Smooth muscle cell of bladder (primary cell): ENCODE measurements around the gene SLC22A4. TPM values are rescaled to one million over a fixed set of nuclear protein-coding genes. Genes with fewer than 3 reads are reported as not detected.

Experiments
- total RNA-seq: library from RNA; depleted of rRNA; stranded (reverse); fragments of >200 nt; gene quantifications from 2 replicates; pipeline ENCODE4 v1.2.3, GENCODE V29; 2014

SLC22A4 gene
- 0.83 and 1.00 TPM in 2 replicates for total RNA-seq

DNA sequence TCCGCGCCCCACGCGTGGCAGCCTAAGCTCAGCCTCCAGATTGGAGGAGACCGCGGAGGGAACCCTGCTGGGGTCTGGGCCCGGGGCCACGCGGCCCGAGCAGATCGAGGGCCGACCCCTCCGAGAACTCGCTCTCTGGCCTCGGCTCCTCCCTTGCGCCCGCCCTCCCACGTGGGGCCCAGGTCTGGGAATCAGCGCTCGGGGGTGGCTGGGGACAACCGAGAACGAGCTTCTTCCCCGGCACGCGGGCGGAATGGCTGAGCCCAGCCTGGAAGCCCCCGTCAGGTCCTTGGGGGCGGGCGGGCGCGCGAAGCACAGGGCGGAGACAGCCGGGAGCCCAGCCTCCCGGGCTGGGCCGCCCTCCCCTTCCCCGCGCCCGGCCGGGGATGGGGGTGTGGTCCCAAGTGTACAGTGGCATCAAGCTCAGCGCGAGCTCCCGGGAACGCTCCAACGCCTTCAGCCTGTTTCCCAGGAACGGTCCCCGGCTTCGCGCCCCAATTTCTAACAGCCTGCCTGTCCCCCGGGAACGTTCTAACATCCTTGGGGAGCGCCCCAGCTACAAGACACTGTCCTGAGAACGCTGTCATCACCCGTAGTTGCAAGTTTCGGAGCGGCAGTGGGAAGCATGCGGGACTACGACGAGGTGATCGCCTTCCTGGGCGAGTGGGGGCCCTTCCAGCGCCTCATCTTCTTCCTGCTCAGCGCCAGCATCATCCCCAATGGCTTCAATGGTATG lies at the start of gene SLC22A4:
TSS of gene SLC22A4 (plus strand) at position 403 of the 736 bp plus-strand sequence. CDS start at position 626, 223 bp downstream.

DNA sequence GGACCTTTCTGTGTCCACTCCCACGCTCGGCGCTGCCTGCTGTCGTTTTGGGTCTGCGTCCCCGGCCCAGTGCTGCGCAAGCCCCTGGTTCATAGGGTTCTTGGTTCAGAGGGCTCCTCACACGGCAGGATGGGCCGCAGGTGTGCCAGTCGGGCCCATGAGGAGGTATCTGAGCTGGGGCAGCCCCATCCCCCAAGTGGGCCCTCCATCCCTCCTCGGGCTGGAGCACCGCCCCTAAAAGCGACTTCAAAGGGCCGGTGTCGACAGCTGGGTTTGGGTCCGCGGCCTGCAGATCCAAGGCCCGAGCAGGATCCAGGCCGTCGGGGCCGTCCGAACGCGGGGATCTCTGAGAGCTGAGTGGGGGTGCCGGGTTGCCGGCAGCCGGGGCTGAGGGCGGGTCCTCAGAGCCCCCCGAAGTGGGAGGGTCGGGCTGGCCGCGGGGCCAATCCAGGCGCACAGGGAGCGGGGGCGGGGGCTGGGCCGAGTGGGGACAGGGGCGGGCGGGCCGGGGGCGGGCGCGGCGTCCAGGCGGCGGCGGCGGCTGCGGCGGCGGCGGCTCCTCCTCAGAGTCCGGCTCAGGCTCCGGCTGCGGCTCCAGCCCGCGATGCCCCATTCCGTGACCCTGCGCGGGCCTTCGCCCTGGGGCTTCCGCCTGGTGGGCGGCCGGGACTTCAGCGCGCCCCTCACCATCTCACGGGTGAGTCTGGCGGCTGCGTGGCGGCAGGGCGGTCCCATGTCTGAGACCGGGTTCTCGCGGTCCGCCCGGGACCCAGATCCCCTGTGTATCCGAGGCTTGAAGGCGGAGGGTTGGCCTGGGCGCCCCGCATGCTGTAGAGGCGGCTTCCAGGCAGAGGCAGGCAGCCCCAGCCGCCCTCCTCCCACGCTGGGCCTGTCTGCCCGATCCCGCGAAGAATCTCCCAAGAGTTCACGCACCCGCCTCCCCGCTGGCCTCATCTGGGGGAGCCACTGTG lies 36.8 kb upstream of the SLC22A4 start, which contains the start of gene PDLIM4:
TSS of gene PDLIM4 (plus strand) at position 566 of the 971 bp plus-strand sequence. CDS start at position 605, 39 bp downstream.

DNA sequence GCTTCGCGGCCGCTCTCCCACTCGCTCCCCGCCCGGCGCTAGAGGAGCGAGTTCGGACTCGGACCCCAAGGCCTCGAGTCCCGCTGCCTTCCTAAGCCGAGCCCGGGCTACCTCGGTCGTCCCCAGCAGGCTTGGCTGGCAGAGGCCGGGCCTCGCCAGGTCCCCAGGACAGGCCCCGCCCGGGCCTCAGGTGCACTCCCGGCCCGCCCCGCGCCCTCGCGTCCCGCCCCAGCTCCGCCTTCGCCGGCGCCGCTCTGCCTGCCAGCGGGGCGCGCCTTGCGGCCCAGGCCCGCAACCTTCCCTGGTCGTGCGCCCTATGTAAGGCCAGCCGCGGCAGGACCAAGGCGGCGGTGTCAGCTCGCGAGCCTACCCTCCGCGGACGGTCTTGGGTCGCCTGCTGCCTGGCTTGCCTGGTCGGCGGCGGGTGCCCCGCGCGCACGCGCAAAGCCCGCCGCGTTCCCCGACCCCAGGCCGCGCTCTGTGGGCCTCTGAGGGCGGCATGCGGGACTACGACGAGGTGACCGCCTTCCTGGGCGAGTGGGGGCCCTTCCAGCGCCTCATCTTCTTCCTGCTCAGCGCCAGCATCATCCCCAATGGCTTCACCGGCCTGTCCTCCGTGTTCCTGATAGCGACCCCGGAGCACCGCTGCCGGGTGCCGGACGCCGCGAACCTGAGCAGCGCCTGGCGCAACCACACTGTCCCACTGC lies 75.4 kb downstream of the SLC22A4 start, which contains the start of gene SLC22A5:
TSS of gene SLC22A5 (plus strand) at position 237 of the 707 bp plus-strand sequence. CDS start at position 500, 263 bp downstream.

Other genes with a start within 250 kb of the SLC22A4 start
- gene IL3, start 233.7 kb upstream of the SLC22A4 start, total RNA-seq, result not detected in 2 replicates
- 0.18 TPM in 1 of 2 replicates, not detected in the other for gene CSF2, start 220.6 kb upstream of the SLC22A4 start, total RNA-seq
- gene P4HA2, start 66.5 kb upstream of the SLC22A4 start, total RNA-seq, result 243 and 574 TPM in 2 replicates
- 27.7 and 53.3 TPM in 2 replicates for gene PDLIM4, start 36.7 kb upstream of the SLC22A4 start, total RNA-seq
- gene SLC22A5, start 75.3 kb downstream of the SLC22A4 start, total RNA-seq, result 4.3 and 5.5 TPM in 2 replicates
- 12.3 and 13.8 TPM in 2 replicates for gene IRF1, start 196.4 kb downstream of the SLC22A4 start, total RNA-seq
- gene IL5, start 249.1 kb downstream of the SLC22A4 start, total RNA-seq, result not detected in 2 replicates